ENCODE results near the gene UNKL. TPM values are rescaled to one million over a fixed set of nuclear protein-coding genes. Genes with fewer than 3 reads are reported as not detected.
"Not testable (repeated sequence)": the region's sequence is repeated elsewhere in the genome, so short reads cannot be mapped to it uniquely, and the experiment has no call there.

Gene UNKL
- total and polyA plus RNA-seq, 9 donors, result 6.6 to 12.9 (median 8.1) TPM

DNA sequence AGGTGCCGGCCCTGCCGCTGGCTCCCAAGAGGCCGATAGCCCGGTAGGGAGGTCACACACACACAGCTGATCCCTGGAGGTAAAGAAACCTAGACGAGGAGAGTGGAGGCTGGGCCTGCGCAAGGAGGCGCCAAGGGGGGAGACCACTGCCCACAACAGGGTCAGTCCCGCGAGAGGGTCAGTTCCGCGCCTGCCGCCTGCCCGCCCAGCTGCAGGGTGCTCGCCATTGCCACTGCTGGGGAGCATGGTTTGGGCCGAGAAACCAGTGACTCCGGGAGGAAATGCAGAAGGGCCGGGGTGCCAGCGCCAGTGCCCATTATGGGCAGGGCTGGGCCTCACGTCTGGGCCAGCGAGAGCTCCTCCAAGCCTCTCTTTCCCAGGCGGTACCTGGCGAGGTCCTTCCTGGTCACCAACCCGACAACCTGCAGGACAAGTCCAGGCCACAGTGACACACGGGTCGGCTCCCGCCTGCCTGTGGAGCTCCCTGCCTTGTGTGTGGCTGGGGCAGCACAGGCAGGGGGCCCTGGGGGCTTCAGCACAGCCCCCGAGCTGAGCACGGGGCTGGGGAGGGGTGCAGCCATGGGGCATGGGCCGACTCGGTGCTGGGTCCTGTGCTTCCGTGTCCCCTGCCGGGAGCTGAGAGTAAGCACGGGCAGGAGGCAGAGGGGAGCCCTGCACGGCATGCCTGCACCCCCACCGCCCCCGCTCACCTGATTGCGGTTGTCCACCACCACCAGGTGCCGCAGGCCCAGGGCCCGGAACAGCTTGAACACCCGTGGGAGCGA lies 32.0 kb upstream of the UNKL start:
- Histone ChIP-seq H3K9me3 (replicated peaks; ENCODE audit: control insufficient read depth, low read depth, low read length) (no peaks in the 10 kb centered on the region), H3K4me1 (ENCODE audit: control insufficient read depth, insufficient read depth, low read length) (peaks cover 2% of the 10 kb centered on the region), H3K27me3 (ENCODE audit: control insufficient read depth, insufficient read depth, low read length) (no peaks in the 10 kb centered on the region), H3K27ac (ENCODE audit: low read length) (no peak overlapping the region), H3K4me3 (ENCODE audit: low read length) (no peak overlapping the region), H3K36me3 (ENCODE audit: control insufficient read depth, insufficient read depth, low read length) (peaks cover 53% of the 10 kb centered on the region)
- no peak for DNase-seq
- 92% methylated on average over 41 of the region's 41 CpGs for WGBS (ENCODE audit: insufficient coverage)

GRCh38 chr16:1445518-1446203 lies 31.2 kb upstream of the UNKL start:
- WGBS (ENCODE audit: insufficient coverage), result 86% methylated on average over 25 of the region's 25 CpGs
- Histone ChIP-seq H3K27ac (ENCODE audit: low read length) (no peak overlapping the region), H3K27me3 (ENCODE audit: control insufficient read depth, insufficient read depth, low read length) (no peaks in the 10 kb centered on the region), H3K4me1 (ENCODE audit: control insufficient read depth, insufficient read depth, low read length) (peaks cover 9% of the 10 kb centered on the region), H3K9me3 (replicated peaks; ENCODE audit: control insufficient read depth, low read depth, low read length) (no peaks in the 10 kb centered on the region), H3K36me3 (ENCODE audit: control insufficient read depth, insufficient read depth, low read length) (peaks cover 45% of the 10 kb centered on the region), H3K4me3 (ENCODE audit: low read length) (no peak overlapping the region)
- no peak for DNase-seq

GRCh38 chr16:1444730-1445517 lies 30.4 kb upstream of the UNKL start:
- no peaks in the 10 kb centered on the region for H3K27me3 ChIP-seq (ENCODE audit: control insufficient read depth, insufficient read depth, low read length)
- H3K36me3 ChIP-seq (ENCODE audit: control insufficient read depth, insufficient read depth, low read length), result peaks cover 39% of the 10 kb centered on the region
- H3K27ac ChIP-seq (ENCODE audit: low read length), result no peak overlapping the region
- DNase-seq, result no peak
- no peak overlapping the region for H3K4me3 ChIP-seq (ENCODE audit: low read length)
- peaks cover 9% of the 10 kb centered on the region for H3K4me1 ChIP-seq (ENCODE audit: control insufficient read depth, insufficient read depth, low read length)
- WGBS (ENCODE audit: insufficient coverage), result 80% methylated on average over 33 of the region's 48 CpGs
- H3K9me3 ChIP-seq (replicated peaks; ENCODE audit: control insufficient read depth, low read depth, low read length), result no peaks in the 10 kb centered on the region

GRCh38 chr16:1443980-1444729 lies 29.7 kb upstream of the UNKL start, which contains the start of gene CCDC154:
Gene CCDC154 (minus strand): TSS chr16:1444556. CDS start chr16:1444322, 234 bp downstream.
- WGBS (ENCODE audit: insufficient coverage), result 71% methylated on average over 26 of the region's 27 CpGs
- DNase-seq, result no peak
- no peak within 1 kb of the TSS for H3K27ac ChIP-seq (ENCODE audit: low read length)
- no peaks in the 10 kb centered on the region for H3K9me3 ChIP-seq (replicated peaks; ENCODE audit: control insufficient read depth, low read depth, low read length)
- H3K36me3 ChIP-seq (ENCODE audit: control insufficient read depth, insufficient read depth, low read length), result peaks cover 32% of the 10 kb centered on the region
- H3K27me3 ChIP-seq (ENCODE audit: control insufficient read depth, insufficient read depth, low read length), result no peaks in the 10 kb centered on the region
- H3K4me1 ChIP-seq (ENCODE audit: control insufficient read depth, insufficient read depth, low read length), result peaks cover 9% of the 10 kb centered on the region
- H3K4me3 ChIP-seq (ENCODE audit: low read length), result no peak within 1 kb of the TSS

DNA sequence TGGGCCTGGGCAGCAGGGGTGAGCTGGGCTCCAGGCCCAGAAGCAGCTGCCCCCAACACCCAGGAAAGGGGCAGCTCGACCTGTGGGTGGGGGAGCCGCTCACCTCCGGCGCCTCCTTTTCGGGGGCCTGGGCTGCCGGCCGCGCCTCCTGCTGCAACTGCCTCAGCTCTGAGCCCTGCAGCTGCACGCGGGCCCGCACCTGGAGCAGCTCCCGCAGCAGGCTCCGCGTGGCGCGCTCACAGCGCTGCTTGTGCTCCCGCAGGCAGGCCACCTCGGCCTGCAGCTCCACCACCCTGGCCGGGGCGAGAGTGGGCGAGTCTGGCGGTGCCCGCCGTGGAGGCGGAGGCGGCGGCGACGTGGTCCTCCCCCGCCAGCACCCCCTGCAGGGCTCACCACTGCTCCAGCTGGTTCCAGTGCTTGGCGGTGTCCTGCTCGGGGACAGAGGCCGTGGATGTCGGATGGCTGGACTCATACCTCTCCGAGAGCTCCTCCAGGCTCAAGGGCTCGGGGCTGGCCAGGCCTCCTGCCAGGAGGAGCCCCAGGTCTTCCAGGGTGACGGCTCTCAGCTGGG lies 29.0 kb upstream of the UNKL start:
- peaks cover 27% of the 10 kb centered on the region for H3K36me3 ChIP-seq (ENCODE audit: control insufficient read depth, insufficient read depth, low read length)
- no peak for DNase-seq

DNA sequence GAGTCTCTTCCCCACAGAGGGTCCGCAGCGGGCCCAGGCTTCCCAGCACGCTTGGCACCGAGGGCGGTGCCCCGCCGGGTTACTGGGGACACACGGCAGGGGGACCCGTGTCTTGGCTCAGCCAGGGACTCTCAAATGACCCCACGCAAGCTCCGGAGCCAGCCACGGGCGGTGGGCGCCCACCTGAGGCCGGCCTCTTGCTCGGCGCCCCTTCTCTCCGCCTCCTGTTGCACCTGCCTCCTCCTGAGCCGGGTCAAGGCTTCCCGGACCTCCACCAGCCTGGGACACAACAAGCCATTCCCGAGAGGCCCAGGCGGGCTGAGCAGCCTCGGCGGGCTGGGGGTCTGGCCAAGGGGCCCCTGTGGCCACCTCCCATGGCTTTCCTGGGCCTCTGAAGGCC lies 28.2 kb upstream of the UNKL start:
- Histone ChIP-seq H3K36me3 (ENCODE audit: control insufficient read depth, insufficient read depth, low read length) (peaks cover 20% of the 10 kb centered on the region), H3K4me1 (ENCODE audit: control insufficient read depth, insufficient read depth, low read length) (peaks cover 9% of the 10 kb centered on the region), H3K27ac (ENCODE audit: low read length) (no peak overlapping the region), H3K9me3 (replicated peaks; ENCODE audit: control insufficient read depth, low read depth, low read length) (no peaks in the 10 kb centered on the region), H3K4me3 (ENCODE audit: low read length) (no peak overlapping the region), H3K27me3 (ENCODE audit: control insufficient read depth, insufficient read depth, low read length) (no peaks in the 10 kb centered on the region)
- 84% methylated on average over 24 of the region's 24 CpGs for WGBS (ENCODE audit: insufficient coverage)
- DNase-seq, result no peak

More for the DNA sequence above, 29.0 kb upstream of the UNKL start:
- Histone ChIP-seq H3K9me3 (replicated peaks; ENCODE audit: control insufficient read depth, low read depth, low read length) (no peaks in the 10 kb centered on the region), H3K27ac (ENCODE audit: low read length) (no peak overlapping the region), H3K4me3 (ENCODE audit: low read length) (no peak overlapping the region), H3K4me1 (ENCODE audit: control insufficient read depth, insufficient read depth, low read length) (peaks cover 9% of the 10 kb centered on the region), H3K27me3 (ENCODE audit: control insufficient read depth, insufficient read depth, low read length) (no peaks in the 10 kb centered on the region)
- 72% methylated on average over 33 of the region's 38 CpGs for WGBS (ENCODE audit: insufficient coverage)

DNA sequence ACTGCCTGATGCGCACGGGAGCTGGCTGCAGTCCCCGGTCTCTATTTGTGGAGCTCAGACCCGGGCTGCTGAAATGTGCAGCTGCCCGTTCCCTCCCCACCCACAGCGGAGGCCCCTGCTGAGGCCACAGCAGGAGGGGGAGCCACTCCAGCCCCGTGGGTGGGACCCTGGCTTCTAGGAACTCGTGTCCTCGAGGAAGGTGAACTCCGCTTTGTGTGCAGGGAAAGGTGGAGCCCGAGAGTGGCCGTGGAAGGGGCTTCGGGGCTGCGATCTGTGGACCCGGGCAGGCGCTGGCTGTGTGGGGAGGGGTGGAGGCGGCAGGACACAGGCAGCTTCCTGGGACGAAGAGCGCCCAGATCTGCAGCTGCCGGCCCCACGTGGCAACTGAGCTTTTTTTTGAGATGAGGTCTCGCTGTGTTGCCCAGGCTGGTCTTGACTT lies 26.9 kb upstream of the UNKL start:
- no peaks in the 10 kb centered on the region for H3K27me3 ChIP-seq (ENCODE audit: control insufficient read depth, insufficient read depth, low read length)
- peaks cover 9% of the 10 kb centered on the region for H3K4me1 ChIP-seq (ENCODE audit: control insufficient read depth, insufficient read depth, low read length)
- H3K4me3 ChIP-seq (ENCODE audit: low read length), result no peak overlapping the region
- H3K36me3 ChIP-seq (ENCODE audit: control insufficient read depth, insufficient read depth, low read length), result peaks cover 12% of the 10 kb centered on the region
- H3K9me3 ChIP-seq (replicated peaks; ENCODE audit: control insufficient read depth, low read depth, low read length), result no peaks in the 10 kb centered on the region
- peak; percentile 46 for DNase-seq
- peak overlapping the region; percentile 79 for H3K27ac ChIP-seq (ENCODE audit: low read length)
- 70% methylated on average over 16 of the region's 22 CpGs for WGBS (ENCODE audit: insufficient coverage)

DNA sequence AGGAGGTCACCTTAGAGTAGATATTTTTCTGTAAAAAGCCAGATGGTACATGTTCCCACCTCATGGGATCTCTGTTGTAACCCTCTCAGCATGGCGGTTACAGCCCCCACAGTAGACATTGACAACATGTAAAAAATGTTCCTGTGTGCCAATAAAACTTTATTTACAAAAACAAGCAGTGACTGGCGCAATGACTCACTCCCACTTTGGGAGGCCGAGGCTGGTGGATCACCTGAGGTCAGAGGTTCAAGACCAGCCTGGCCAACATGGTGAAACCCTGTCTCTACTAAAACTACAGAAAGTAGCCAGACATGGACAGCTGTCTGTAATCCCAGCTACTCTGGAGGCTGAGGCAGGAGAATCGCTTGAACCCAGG lies 25.2 kb upstream of the UNKL start:
- not testable (repeated sequence) for H3K36me3 ChIP-seq (ENCODE audit: control insufficient read depth, insufficient read depth, low read length); H3K9me3 ChIP-seq (replicated peaks; ENCODE audit: control insufficient read depth, low read depth, low read length); H3K4me1 ChIP-seq (ENCODE audit: control insufficient read depth, insufficient read depth, low read length); H3K27me3 ChIP-seq (ENCODE audit: control insufficient read depth, insufficient read depth, low read length); H3K27ac ChIP-seq (ENCODE audit: low read length); DNase-seq; H3K4me3 ChIP-seq (ENCODE audit: low read length)
- WGBS (ENCODE audit: insufficient coverage), result 93% methylated on average over 2 of the region's 4 CpGs

DNA sequence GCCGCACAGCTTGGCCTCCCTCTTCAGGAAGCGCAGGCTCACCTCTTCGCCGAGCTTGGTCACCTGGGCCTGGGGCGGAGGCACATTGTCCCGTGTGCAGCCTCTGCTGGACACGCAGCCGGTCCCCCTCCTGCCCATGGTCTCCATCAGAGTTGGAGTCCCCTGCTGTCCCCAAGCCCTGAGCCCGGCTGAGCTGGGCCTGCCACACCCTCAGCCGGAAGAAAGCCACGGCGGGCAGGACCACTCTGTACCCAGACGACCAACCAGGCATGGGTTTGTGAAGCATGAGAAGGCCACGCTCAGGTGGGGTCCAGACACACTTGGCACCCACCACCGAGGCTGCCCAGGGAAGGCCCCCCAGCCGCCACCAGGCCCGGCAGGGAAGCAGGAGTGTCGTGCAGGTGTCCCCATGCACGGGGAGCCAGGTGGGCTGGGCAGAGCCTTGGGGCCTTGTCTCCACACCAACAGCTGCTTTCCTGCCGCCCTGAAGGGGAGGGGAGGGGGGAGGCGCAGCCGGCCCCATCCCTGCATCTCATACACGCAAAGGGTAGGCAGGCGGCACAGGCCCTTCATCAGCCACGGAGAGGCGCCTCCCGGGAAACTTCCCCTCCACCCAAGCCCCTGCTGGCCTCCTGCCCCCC lies 24.7 kb upstream of the UNKL start:
- DNase-seq, result no peak
- Histone ChIP-seq H3K9me3 (replicated peaks; ENCODE audit: control insufficient read depth, low read depth, low read length) (no peaks in the 10 kb centered on the region), H3K27me3 (ENCODE audit: control insufficient read depth, insufficient read depth, low read length) (no peaks in the 10 kb centered on the region), H3K36me3 (ENCODE audit: control insufficient read depth, insufficient read depth, low read length) (no peaks in the 10 kb centered on the region), H3K4me3 (ENCODE audit: low read length) (no peak overlapping the region), H3K4me1 (ENCODE audit: control insufficient read depth, insufficient read depth, low read length) (peaks cover 14% of the 10 kb centered on the region), H3K27ac (ENCODE audit: low read length) (no peak overlapping the region)
- 82% methylated on average over 19 of the region's 27 CpGs for WGBS (ENCODE audit: insufficient coverage)

All from muscle of leg (tissue), 11 donors.